Fibroblast of the aortic adventitia (primary cell): Measurements from ENCODE around the gene TSHZ1. TPM values are rescaled to one million over a fixed set of nuclear protein-coding genes. Genes with fewer than 3 reads are reported as not detected.

ENCODE experiments used
- DNase-seq: peaks from one replicate; pipeline ENCODE4 v3.0.0-alpha.2; 2010; ENCODE audit warnings: low read depth
- H3K4me3 ChIP-seq: 2 replicates; pipeline ENCODE4 v1.5.1; 2011; ENCODE audit warnings: low read depth, mild to moderate bottlenecking, control low read depth, low read length, moderate library complexity
- CTCF ChIP-seq: IDR thresholded peaks from 2 replicates; pipeline ENCODE4 v1.5.1; 2011; ENCODE audit warnings: mild to moderate bottlenecking, low read length, control low read depth, inconsistent platforms; ENCODE audit not compliant: insufficient read depth
- total RNA-seq: library from RNA; depleted of rRNA; stranded (reverse); fragments of >200 nt; gene quantifications from 2 replicates; pipeline ENCODE4 v1.2.3, GENCODE V29; 2012; ENCODE audit warnings: low replicate concordance

The TSHZ1 gene
- total RNA-seq, 1 donor: 7.9 TPM

GRCh38 chr18:75207310-75208154 lies 3.1 kb upstream of the TSHZ1 start:
- H3K4me3 ChIP-seq: peak overlapping the region; percentile 88
- DNase-seq: peak; percentile 53
- no peak for TF ChIP-seq CTCF

GRCh38 chr18:75208155-75208835 lies 2.3 kb upstream of the TSHZ1 start:
- peak; percentile 57 for DNase-seq
- no peak for TF ChIP-seq CTCF
- peak overlapping the region; percentile 88 for H3K4me3 ChIP-seq

- DNase-seq: no peak
- H3K4me3 ChIP-seq: peak overlapping the region; percentile 88
- no peak for TF ChIP-seq CTCF
Measured at GRCh38 chr18:75208836-75209128, 1.8 kb upstream of the TSHZ1 start.

DNA sequence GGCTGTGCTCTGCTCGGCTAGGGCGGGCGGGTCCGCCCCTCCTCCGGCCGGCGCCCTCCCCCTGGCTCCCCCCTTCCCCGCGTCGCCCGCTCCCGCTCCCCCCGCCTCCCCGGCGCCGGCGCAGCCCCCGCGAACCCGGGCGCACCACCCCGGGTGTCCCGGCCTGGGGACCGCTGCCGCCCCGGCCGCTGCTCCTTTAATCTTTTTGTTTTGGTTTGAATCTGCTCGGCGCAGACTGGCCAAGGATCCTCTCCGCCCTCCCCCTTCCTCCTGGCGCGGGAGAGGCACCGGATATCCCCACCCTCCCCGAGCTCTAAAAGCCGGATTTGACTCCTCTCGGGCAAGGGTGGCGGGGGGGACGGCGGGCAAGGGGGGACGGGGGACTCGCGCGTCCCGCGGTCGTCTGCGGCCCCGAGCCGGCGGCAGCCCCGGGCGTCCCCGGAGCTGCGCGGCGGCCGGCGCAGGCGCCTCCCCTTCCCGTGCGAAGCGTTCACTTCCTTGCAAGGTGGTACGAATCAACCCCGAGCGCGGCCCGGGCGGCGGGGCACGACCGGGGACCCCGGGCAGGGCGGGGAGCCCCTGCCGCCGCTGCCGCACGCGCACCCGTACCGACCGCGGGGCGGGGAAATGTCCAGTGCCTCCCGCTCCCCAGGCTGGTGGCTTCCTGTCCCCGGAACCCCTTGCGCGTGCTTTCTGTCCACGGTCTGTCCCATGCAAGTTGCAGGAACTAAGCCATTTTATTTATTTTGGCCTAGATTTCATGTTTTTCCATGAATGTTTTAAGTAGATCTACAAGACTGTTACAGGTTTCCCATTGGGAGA lies 1.3 kb upstream of the TSHZ1 start, which contains the start of gene PTGR3:
TSS of gene PTGR3 (minus strand) at position 11 of the 822 bp plus-strand sequence. CDS start 81 bp downstream, outside the sequence.
- TF ChIP-seq CTCF: no peak
- peak within 1 kb of the TSS; percentile 88 for H3K4me3 ChIP-seq
- DNase-seq: peak; percentile 76

- DNase-seq: peak; percentile 56
- H3K4me3 ChIP-seq: peak overlapping the region; percentile 88
- TF ChIP-seq CTCF: no peak
Measured at GRCh38 chr18:75209951-75210258, 692 bp upstream of the TSHZ1 start.

DNA sequence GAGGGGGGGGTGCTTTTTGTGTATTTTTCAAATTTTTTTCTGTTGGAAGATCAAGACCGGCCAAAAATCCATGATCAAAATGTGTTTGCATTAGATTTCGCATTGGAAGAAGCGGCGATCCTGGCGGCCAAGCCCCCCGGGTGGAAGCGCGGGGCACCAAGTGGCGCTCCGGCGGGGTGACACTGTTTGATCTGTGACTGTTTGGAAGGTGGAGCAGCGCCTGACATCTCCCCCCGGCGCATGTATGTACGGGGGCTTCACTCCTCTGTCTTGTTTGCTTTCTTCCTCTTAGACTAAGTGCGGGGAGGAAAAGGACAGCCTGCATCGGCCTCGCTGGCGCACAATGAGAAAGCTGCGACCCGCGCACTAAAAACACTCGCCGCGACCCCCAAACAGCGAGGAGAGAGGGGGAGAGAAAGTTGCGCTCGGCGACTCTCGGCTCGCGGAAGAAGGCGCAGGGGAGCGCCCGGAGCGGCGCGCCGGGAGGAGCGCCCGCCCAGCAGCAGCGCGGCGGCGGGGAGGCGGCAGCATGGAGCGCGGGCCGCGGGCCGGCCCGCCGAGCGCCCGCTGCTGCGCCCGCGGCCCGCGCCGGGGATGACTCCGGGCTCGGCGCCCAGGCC lies 515 bp downstream of the TSHZ1 start:
- no peak for TF ChIP-seq CTCF
- peak overlapping the region; percentile 88 for H3K4me3 ChIP-seq
- DNase-seq: peak; percentile 14
